ENCODE measurements around the gene EIF2A. TPM values are rescaled to one million over a fixed set of nuclear protein-coding genes. Genes with fewer than 3 reads are reported as not detected.
"Not testable (repeated sequence)": the region's sequence is repeated elsewhere in the genome, so short reads cannot be mapped to it uniquely, and the experiment has no call there.

EIF2A gene
- 100 to 1,000 TPM; 132 to 223 (median 187) TPM for total RNA-seq

GRCh38 chr3:150546226-150547044 is at the start of gene EIF2A, which contains the start of gene SERP1:
EIF2A (plus strand) TSS chr3:150546787; CDS start chr3:150546803, 16 bp downstream.
SERP1 (minus strand) TSS chr3:150546496; CDS start chr3:150546135, 361 bp downstream.
- peak; percentile 98 to 100 for DNase-seq (ENCODE audit: low spot score in 2 of 2)
- intact Hi-C loops (cut with DNase I; ENCODE audit: low total_unique reads): no loop called here
- WGBS, 2 donors: 0% methylated on average over 68 to 73 of the region's 86 CpGs
- peak within 1 kb of the TSS; percentile 98 for H3K4me3 ChIP-seq (ENCODE audit: low read depth, poor library complexity, severe bottlenecking)
- peak in 1 of 2 donors; percentile 58 for TF ChIP-seq POLR2A (IDR thresholded peaks at IDR 0.05)
- no peak for TF ChIP-seq CTCF (IDR thresholded peaks at IDR 0.05)

- intact Hi-C loops (cut with DNase I; ENCODE audit: low total_unique reads): loop anchor here (5.0 to 10.0 kb wide), 3 partner anchors 83 to 526 kb away; partner anchors contain the start of gene PFN2
- TF ChIP-seq CTCF (IDR thresholded peaks at IDR 0.05): no peak
- TF ChIP-seq POLR2A (IDR thresholded peaks at IDR 0.05): no peak
- 34 to 39% methylated on average over 2 of the region's 2 CpGs for WGBS, 2 donors
- DNase-seq (ENCODE audit: low spot score in 2 of 2): no peak
- H3K4me3 ChIP-seq (ENCODE audit: low read depth, poor library complexity, severe bottlenecking): no peak overlapping the region
These were observed 48.6 kb upstream of the EIF2A start for GRCh38 chr3:150497956-150498355.

GRCh38 chr3:150500960-150501359 is 45.6 kb upstream of the EIF2A start:
- H3K4me3 ChIP-seq (ENCODE audit: low read depth, poor library complexity, severe bottlenecking); DNase-seq (ENCODE audit: low spot score in 2 of 2): not testable (repeated sequence)
- WGBS, 2 donors: 95 to 100% methylated on average over 1 of the region's 1 CpG
- intact Hi-C loops (cut with DNase I; ENCODE audit: low total_unique reads): loop anchor here (10.0 kb wide), 1 partner anchor 226 kb away; no protein-coding TSS in a partner anchor

- TF ChIP-seq CTCF (IDR thresholded peaks at IDR 0.05): no peak
- TF ChIP-seq POLR2A (IDR thresholded peaks at IDR 0.05): no peak
- H3K4me3 ChIP-seq (ENCODE audit: low read depth, poor library complexity, severe bottlenecking): no peak overlapping the region
- WGBS, 2 donors: 84 to 99% methylated on average over 5 of the region's 5 CpGs
- DNase-seq (ENCODE audit: low spot score in 2 of 2): no peak
- intact Hi-C loops (cut with DNase I; ENCODE audit: low total_unique reads): loop anchor here (10.0 kb wide), 1 partner anchor 229 kb away; no protein-coding TSS in a partner anchor
These were observed 43.0 kb upstream of the EIF2A start for GRCh38 chr3:150503402-150504099.

GRCh38 chr3:150504483-150504882 is 42.1 kb upstream of the EIF2A start:
- TF ChIP-seq CTCF (IDR thresholded peaks at IDR 0.05) (no peak), POLR2A (IDR thresholded peaks at IDR 0.05) (no peak)
- WGBS, 2 donors: 79 to 90% methylated on average over 3 of the region's 3 CpGs
- intact Hi-C loops (cut with DNase I; ENCODE audit: low total_unique reads): loop anchor here (10.0 kb wide), 1 partner anchor 230 kb away; no protein-coding TSS in a partner anchor
- no peak overlapping the region for H3K4me3 ChIP-seq (ENCODE audit: low read depth, poor library complexity, severe bottlenecking)
- DNase-seq (ENCODE audit: low spot score in 2 of 2): no peak

- DNase-seq (ENCODE audit: low spot score in 2 of 2): no peak
- no peak overlapping the region for H3K4me3 ChIP-seq (ENCODE audit: low read depth, poor library complexity, severe bottlenecking)
- intact Hi-C loops (cut with DNase I; ENCODE audit: low total_unique reads): loop anchor here (10.0 kb wide), 1 partner anchor 234 kb away; no protein-coding TSS in a partner anchor
- TF ChIP-seq POLR2A (IDR thresholded peaks at IDR 0.05) (no peak), CTCF (IDR thresholded peaks at IDR 0.05) (no peak)
These were observed 38.2 kb upstream of the EIF2A start for GRCh38 chr3:150508401-150508800.
